ENCODE data around the gene TSKS.

Gene TSKS

GRCh38 chr19:49713236-49713845 is 49.8 kb downstream of the TSKS start:
- DNase-seq (ENCODE audit: low spot score) = no peak

GRCh38 chr19:49712397-49712859 is 50.7 kb downstream of the TSKS start:
- DNase-seq (ENCODE audit: low spot score) = peak; percentile 88

- no peak for DNase-seq (ENCODE audit: low spot score)
Measured at GRCh38 chr19:49710372-49710951, 52.6 kb downstream of the TSKS start.

- no peak for DNase-seq (ENCODE audit: low spot score)
Measured at GRCh38 chr19:49705919-49706318, 57.2 kb downstream of the TSKS start.

- DNase-seq (ENCODE audit: low spot score) = no peak
Measured at GRCh38 chr19:49704888-49705642, 58.0 kb downstream of the TSKS start.

GRCh38 chr19:49701271-49701786 is 61.8 kb downstream of the TSKS start:
- no peak for DNase-seq (ENCODE audit: low spot score)

- no peak for DNase-seq (ENCODE audit: low spot score)
Measured at GRCh38 chr19:49700563-49700962, 62.5 kb downstream of the TSKS start.

GRCh38 chr19:49699364-49699763 is 63.7 kb downstream of the TSKS start:
- no peak for DNase-seq (ENCODE audit: low spot score)

- no peak for DNase-seq (ENCODE audit: low spot score)
Measured at GRCh38 chr19:49696865-49697264, 66.2 kb downstream of the TSKS start.

GRCh38 chr19:49696115-49696514 is 67.0 kb downstream of the TSKS start:
- no peak for DNase-seq (ENCODE audit: low spot score)

- DNase-seq (ENCODE audit: low spot score) = no peak
Measured at GRCh38 chr19:49692147-49692506, 71.0 kb downstream of the TSKS start.

GRCh38 chr19:49691243-49692146 is 71.6 kb downstream of the TSKS start:
- peak; percentile 83 for DNase-seq (ENCODE audit: low spot score)

- peak; percentile 93 for DNase-seq (ENCODE audit: low spot score)
Measured at GRCh38 chr19:49690656-49691242, 72.4 kb downstream of the TSKS start, which contains the start of gene CPT1C. Gene CPT1C, plus strand, starts transcription at chr19:49691116. Its CDS starts 1,137 bp downstream, at chr19:49692253.

GRCh38 chr19:49690079-49690655 is 72.9 kb downstream of the TSKS start:
- no peak for DNase-seq (ENCODE audit: low spot score)
